Endothelial cell of umbilical vein (primary cell): ENCODE measurements around the gene NUDT13. TPM values are rescaled to one million over a fixed set of nuclear protein-coding genes. Genes with fewer than 3 reads are reported as not detected.

Experiments used
- BruUV-seq: library from RNA; stranded (reverse); fragments of 400-500 nt; replicated peaks from 2 replicates; lab custom pipeline; 2021; lab: Mats Ljungman, UMichigan
- CTCF ChIA-PET: fragments of 300-600, 350-600 bp; sonication (Branson Sonifier 250); formaldehyde crosslinking; loops from one replicate; lab custom pipeline; 2021; ENCODE audit warnings: antibody characterized with exemption, inconsistent platforms; lab: Charles Lee
- POLR2A ChIA-PET: fragments of 300-600, 350-600 bp; sonication (Branson Sonifier 250); formaldehyde crosslinking; loops from one replicate; lab custom pipeline; 2021; ENCODE audit warnings: antibody characterized with exemption, inconsistent platforms; lab: Charles Lee
- DNase-seq: peaks from one replicate; pipeline ENCODE4 v3.0.0-alpha.2; 2011; ENCODE audit warnings: low read depth, low spot score
- FAIRE-seq: peaks from 2 replicates; lab custom pipeline; 2011; peaks lifted over from hg19 to GRCh38; lab: Jason Lieb, UNC
- H2AFZ ChIP-seq: 2 replicates; pipeline ENCODE4 v1.6.0; 2012; ENCODE audit warnings: low read depth, low read length, control low read depth, inconsistent platforms
- H3K27ac ChIP-seq: 2 replicates; pipeline ENCODE4 v1.5.1; 2011; ENCODE audit warnings: low read depth, mild to moderate bottlenecking, control low read depth, low read length, moderate library complexity; ENCODE audit not compliant: insufficient read depth
- H3K27me3 ChIP-seq, 2 experiments: 2 replicates each; pipeline versions ENCODE4 v1.6.0 to v1.6.1; 2011; ENCODE audit warnings: low read length in 2 of 2, mixed read lengths in 1 of 2; ENCODE audit not compliant: control insufficient read depth in 2 of 2, insufficient read depth in 2 of 2
- H3K36me3 ChIP-seq, 2 experiments: 2 replicates in 1 of 2; 3 replicates in 1 of 2; pipeline ENCODE4 v1.5.1; 2011; ENCODE audit warnings: low read length in 2 of 2, mild to moderate bottlenecking in 1 of 2, moderate library complexity in 1 of 2; ENCODE audit not compliant: control insufficient read depth in 2 of 2, insufficient read depth in 2 of 2; ENCODE audit errors: extremely low read depth in 1 of 2
- H3K4me1 ChIP-seq: 3 replicates; pipeline ENCODE4 v1.5.1; 2011; ENCODE audit warnings: mild to moderate bottlenecking, low read length; ENCODE audit not compliant: control insufficient read depth, insufficient read depth; ENCODE audit errors: extremely low read depth
- H3K4me2 ChIP-seq: 2 replicates; pipeline ENCODE4 v1.6.1; 2011; ENCODE audit warnings: low read length, control low read depth, mixed read lengths; ENCODE audit not compliant: insufficient read depth
- H3K4me3 ChIP-seq, 3 experiments: fragments of 200-600 bp in 1 of 3; sonication (generic), shearing (Covaris generic) in 1 of 3; replicated peaks in 1 of 3; 2 replicates each; pipeline ENCODE4 v1.5.1; 2011 to 2016; ENCODE audit warnings: control low read depth in 3 of 3, low read length in 3 of 3, mild to moderate bottlenecking in 2 of 3, inconsistent platforms in 1 of 3, low read depth in 1 of 3, moderate library complexity in 1 of 3; ENCODE audit not compliant: insufficient read depth in 1 of 3
- H3K79me2 ChIP-seq: 2 replicates; pipeline ENCODE4 v1.6.0; 2012; ENCODE audit warnings: low read length, inconsistent platforms; ENCODE audit not compliant: control insufficient read depth, insufficient read depth
- H3K9ac ChIP-seq: replicated peaks from 2 replicates; pipeline ENCODE3; 2011; ENCODE audit warnings: low read length, control low read depth; ENCODE audit not compliant: insufficient read depth; ENCODE audit errors: extremely low read depth
- H3K9me1 ChIP-seq: replicated peaks from 3 replicates; pipeline ENCODE4 v1.6.0; 2011; ENCODE audit warnings: mild to moderate bottlenecking, low read length; ENCODE audit not compliant: control insufficient read depth, insufficient read depth; ENCODE audit errors: extremely low read depth
- H3K9me3 ChIP-seq: replicated peaks from 2 replicates; pipeline ENCODE4 v1.5.1; 2012; ENCODE audit warnings: low read length, inconsistent platforms; ENCODE audit not compliant: control insufficient read depth, insufficient read depth
- H4K20me1 ChIP-seq: replicated peaks from 2 replicates; pipeline ENCODE3; 2011; ENCODE audit warnings: mild to moderate bottlenecking, low read length; ENCODE audit not compliant: control insufficient read depth, insufficient read depth; ENCODE audit errors: extremely low read depth
- EZH2 ChIP-seq: IDR thresholded peaks from 2 replicates; pipeline ENCODE4 v1.6.1; 2012; ENCODE audit warnings: borderline replicate concordance, low read depth, mild to moderate bottlenecking, moderate library complexity, low read length, inconsistent platforms; ENCODE audit not compliant: severe bottlenecking
- FOS ChIP-seq: IDR thresholded peaks from 2 replicates; pipeline ENCODE4 v1.6.1; 2011; ENCODE audit warnings: mild to moderate bottlenecking, low read length, moderate library complexity, borderline replicate concordance; ENCODE audit not compliant: insufficient read depth
- GATA2 ChIP-seq: IDR thresholded peaks from 2 replicates; pipeline ENCODE4 v1.7.0; 2011; ENCODE audit warnings: low read depth, mild to moderate bottlenecking, moderate library complexity, mixed read lengths, low read length; ENCODE audit not compliant: insufficient read length, insufficient read depth
- JUN ChIP-seq: IDR thresholded peaks from 2 replicates; pipeline ENCODE4 v1.6.1; 2011; ENCODE audit warnings: borderline replicate concordance, low read depth; ENCODE audit not compliant: insufficient read length, insufficient read depth
- MAX ChIP-seq: IDR thresholded peaks from 2 replicates; pipeline ENCODE4 v1.6.1; 2011; ENCODE audit not compliant: insufficient read depth, insufficient read length
- MYC ChIP-seq: IDR thresholded peaks from one replicate; pipeline ENCODE4 v1.6.1; 2011; ENCODE audit warnings: mild to moderate bottlenecking, low read depth, low read length
- POLR2A ChIP-seq: IDR thresholded peaks from 2 replicates; pipeline ENCODE4 v1.6.1; 2012; ENCODE audit warnings: low read depth, mild to moderate bottlenecking, control low read depth, low read length
- POLR2AphosphoS5 ChIP-seq: IDR thresholded peaks from 2 replicates; pipeline ENCODE4 v1.6.1; 2012; ENCODE audit warnings: low read depth, mild to moderate bottlenecking, control low read depth, low read length, moderate library complexity; ENCODE audit not compliant: insufficient read depth
- dilution Hi-C: fragments of 300-500 bp; cut with MboI; formaldehyde crosslinking; loops from one replicate; pipeline ENCODE4 v1.15.0; 2019; ENCODE audit warnings: low sequenced_read_pairs; ENCODE audit not compliant: extremely low pct_ligation_motif_present
- intact Hi-C: fragments of 100-400 bp; cut with micrococcal nuclease; formaldehyde crosslinking; loops from one replicate; pipeline ENCODE4 v1.10.0; 2022
- polyA plus RNA-seq, 4 experiments: library from polyadenylated mRNA; depleted of rRNA in 3 of 4; stranded (reverse) in 3 of 4; unstranded in 1 of 4; fragments of >200 nt; gene quantifications; 2 replicates each; pipeline versions ENCODE4 v1.2.1 to v1.2.3, GENCODE V29; 2011 to 2012; ENCODE audit warnings: missing spikeins in 1 of 4
- total RNA-seq: library from RNA; stranded (reverse); gene quantifications from 2 replicates; pipeline ENCODE4 v1.2.3, GENCODE V29; 2021
- TF ChIP-seq, protein P1 (sequence below), 2 donors: IDR thresholded peaks; 1 replicate in 1 of 2; 2 replicates in 1 of 2; pipeline ENCODE4 v1.5.1; 2011; ENCODE audit warnings: low read length in 2 of 2, mild to moderate bottlenecking in 2 of 2, moderate library complexity in 2 of 2, control low read depth in 1 of 2, inconsistent platforms in 1 of 2, low read depth in 1 of 2; ENCODE audit not compliant: insufficient read depth in 1 of 2; ENCODE audit errors: extremely low read depth in 1 of 2

Gene NUDT13
- total and polyA plus RNA-seq, 2 donors (not counting 3 experiments of a cell fraction or from before 2014, with no cell fraction given): 1.6 to 2.3 TPM

DNA sequence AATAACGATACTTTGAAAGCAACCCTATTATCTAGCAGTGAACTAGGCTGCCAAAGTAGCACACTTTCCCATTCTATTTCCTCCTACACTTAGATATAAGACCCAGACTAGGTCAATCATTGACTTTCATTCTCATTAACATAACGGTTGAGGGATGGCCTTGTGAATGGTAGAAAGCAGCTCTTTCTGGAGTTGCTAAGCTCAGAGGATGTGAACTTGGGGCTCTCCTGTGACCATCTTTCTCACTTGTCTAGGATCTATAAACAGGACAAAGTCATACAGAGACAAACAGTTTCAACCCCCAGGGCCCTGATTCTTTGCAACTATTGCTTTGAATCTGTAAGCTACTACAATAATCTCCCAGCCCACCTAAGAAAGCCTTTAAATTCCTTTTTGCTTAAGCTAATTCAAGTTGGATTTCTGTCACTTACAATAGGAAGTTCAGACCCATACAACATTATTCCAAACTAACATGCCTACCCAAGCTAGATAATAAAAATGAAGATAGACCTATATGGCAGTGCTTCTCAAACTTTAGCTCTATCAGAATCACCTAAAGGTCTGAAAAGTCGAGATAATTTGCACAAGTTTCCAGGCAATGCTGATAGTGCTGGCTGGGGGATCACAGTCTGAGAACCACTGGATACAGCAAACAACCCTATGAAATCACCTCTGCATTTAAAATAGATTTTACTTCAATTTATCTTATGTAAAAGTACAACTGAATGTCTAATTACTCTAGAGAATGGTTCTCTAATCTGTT lies 30.3 kb upstream of the NUDT13 start:
- no peak overlapping the region for H2AFZ ChIP-seq
- FAIRE-seq (no peak), DNase-seq (no peak)
- no peak overlapping the region for H3K4me2 ChIP-seq
- no peaks in the 10 kb centered on the region for H3K36me3 ChIP-seq
- H3K9me3 ChIP-seq: no peaks in the 10 kb centered on the region
- dilution Hi-C loops: no loop called here
- no peak for TF ChIP-seq FOS
- no peak for TF ChIP-seq POLR2A
- no peak for TF ChIP-seq EZH2
- no peak for TF ChIP-seq GATA2
- TF ChIP-seq POLR2AphosphoS5: no peak
- no peak for TF ChIP-seq MYC
- no peak for TF ChIP-seq MAX
- TF ChIP-seq, protein P1, sequence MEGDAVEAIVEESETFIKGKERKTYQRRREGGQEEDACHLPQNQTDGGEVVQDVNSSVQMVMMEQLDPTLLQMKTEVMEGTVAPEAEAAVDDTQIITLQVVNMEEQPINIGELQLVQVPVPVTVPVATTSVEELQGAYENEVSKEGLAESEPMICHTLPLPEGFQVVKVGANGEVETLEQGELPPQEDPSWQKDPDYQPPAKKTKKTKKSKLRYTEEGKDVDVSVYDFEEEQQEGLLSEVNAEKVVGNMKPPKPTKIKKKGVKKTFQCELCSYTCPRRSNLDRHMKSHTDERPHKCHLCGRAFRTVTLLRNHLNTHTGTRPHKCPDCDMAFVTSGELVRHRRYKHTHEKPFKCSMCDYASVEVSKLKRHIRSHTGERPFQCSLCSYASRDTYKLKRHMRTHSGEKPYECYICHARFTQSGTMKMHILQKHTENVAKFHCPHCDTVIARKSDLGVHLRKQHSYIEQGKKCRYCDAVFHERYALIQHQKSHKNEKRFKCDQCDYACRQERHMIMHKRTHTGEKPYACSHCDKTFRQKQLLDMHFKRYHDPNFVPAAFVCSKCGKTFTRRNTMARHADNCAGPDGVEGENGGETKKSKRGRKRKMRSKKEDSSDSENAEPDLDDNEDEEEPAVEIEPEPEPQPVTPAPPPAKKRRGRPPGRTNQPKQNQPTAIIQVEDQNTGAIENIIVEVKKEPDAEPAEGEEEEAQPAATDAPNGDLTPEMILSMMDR (IDR thresholded peaks at IDR 0.05; ENCODE audit: extremely low read depth in 1 of 2, insufficient read depth in 1 of 2, low read depth in 1 of 2, low read length in 2 of 2): no peak
- TF ChIP-seq JUN: no peak
- no TSS peak for BruUV-seq
- H3K9ac ChIP-seq: no peak overlapping the region
- H3K9me1 ChIP-seq: no peaks in the 10 kb centered on the region
- intact Hi-C loops: no loop called here
- no peak overlapping the region for H3K27ac ChIP-seq
- CTCF ChIA-PET: no interaction called here
- POLR2A ChIA-PET: interaction anchor here (0.6 kb wide), 1 partner anchor 256 kb away, joined by 6 read pairs; no protein-coding TSS in a partner anchor
- peaks cover 19% of the 10 kb centered on the region for H3K4me1 ChIP-seq
- H3K79me2 ChIP-seq: peaks cover 36% of the 10 kb centered on the region
- no peak overlapping the region for H3K4me3 ChIP-seq
- no peaks in the 10 kb centered on the region for H3K27me3 ChIP-seq
- no peaks in the 10 kb centered on the region for H4K20me1 ChIP-seq
